GM12878 (cell line): ENCODE measurements around the gene AXDND1.

Experiments
- EGR1 ChIP-seq, 2 experiments: IDR thresholded peaks; 1 replicate in 1 of 2; 2 replicates in 1 of 2; pipeline ENCODE4 v1.6.1; 2011 to 2012; ENCODE audit warnings: low read depth in 2 of 2, low read length in 2 of 2, borderline replicate concordance in 1 of 2, mild to moderate bottlenecking in 1 of 2, moderate library complexity in 1 of 2
- EZH2 ChIP-seq: IDR thresholded peaks from 2 replicates; pipeline ENCODE4 v1.6.1; 2012; ENCODE audit warnings: low read depth, mild to moderate bottlenecking, control low read depth, inconsistent platforms, low read length, borderline replicate concordance; ENCODE audit not compliant: control insufficient read depth

- no peak for TF ChIP-seq EGR1 (IDR thresholded peaks at IDR 0.05; ENCODE audit: borderline replicate concordance in 1 of 2, low read depth in 2 of 2, low read length in 2 of 2)
- TF ChIP-seq EZH2 = no peak
Observed at GRCh38 chr1:179327196-179327595, 38.6 kb upstream of the AXDND1 start.
